Tibial nerve (tissue), 4 donors: Measurements from ENCODE around the gene TMEM169.

Experiments
- EP300 ChIP-seq, 2 donors: sonication (generic); formaldehyde crosslinking; IDR thresholded peaks; one replicate each; pipeline ENCODE4 v1.6.1; 2017; ENCODE audit warnings: antibody characterized with exemption in 2 of 2, mild to moderate bottlenecking in 1 of 2
- POLR2A ChIP-seq, 2 donors: fragments of 450-650 bp; IDR thresholded peaks; one replicate each; pipeline ENCODE4 v1.6.1; 2017; ENCODE audit warnings: antibody characterized with exemption in 2 of 2, mild to moderate bottlenecking in 2 of 2, moderate library complexity in 2 of 2
- TF ChIP-seq, protein P1 (sequence below), 5 experiments: fragments of 200-600 bp in 3 of 5; fragments of 450-650 bp in 2 of 5; sonication (generic) in 3 of 5; IDR thresholded peaks; one replicate each; pipeline ENCODE4 v1.5.1; 2016 to 2019; ENCODE audit warnings: antibody characterized with exemption in 5 of 5, mild to moderate bottlenecking in 3 of 5, moderate library complexity in 2 of 5

DNA sequence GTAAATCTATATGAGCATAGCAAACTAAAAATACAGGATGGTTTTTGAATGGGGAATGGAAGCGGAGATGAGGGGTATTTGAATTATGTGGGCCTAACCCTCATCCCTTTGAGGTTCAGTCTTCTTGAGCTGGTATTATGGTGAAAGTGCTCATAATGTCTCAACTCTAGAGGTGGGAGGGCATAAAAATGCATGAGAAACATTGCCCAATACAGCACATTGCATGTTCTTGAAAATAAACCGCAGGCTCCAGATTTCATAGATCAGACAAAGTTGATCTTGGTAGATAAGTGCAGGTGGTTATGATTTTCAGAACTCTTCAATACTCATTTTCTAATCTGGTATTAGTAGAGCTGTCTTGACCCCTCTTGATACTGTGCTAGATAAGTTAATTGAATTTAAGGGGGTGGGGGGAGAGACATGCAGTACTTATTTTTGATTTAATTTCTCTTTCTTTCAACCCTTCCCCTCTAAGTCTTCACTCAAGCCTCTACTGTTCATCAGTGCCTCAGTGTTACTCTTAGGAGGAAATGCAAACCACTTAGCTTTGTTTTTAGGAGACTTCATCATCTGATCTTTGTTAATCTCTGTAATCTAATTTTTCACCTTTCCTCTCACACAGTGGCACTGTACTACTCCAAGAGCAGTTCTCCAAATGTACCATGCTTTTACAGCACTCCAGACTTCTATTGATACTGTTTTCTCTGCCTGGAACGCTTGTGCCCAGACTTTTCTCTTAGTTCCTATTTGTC lies 49.6 kb downstream of the TMEM169 start:
- TF ChIP-seq, protein P1, sequence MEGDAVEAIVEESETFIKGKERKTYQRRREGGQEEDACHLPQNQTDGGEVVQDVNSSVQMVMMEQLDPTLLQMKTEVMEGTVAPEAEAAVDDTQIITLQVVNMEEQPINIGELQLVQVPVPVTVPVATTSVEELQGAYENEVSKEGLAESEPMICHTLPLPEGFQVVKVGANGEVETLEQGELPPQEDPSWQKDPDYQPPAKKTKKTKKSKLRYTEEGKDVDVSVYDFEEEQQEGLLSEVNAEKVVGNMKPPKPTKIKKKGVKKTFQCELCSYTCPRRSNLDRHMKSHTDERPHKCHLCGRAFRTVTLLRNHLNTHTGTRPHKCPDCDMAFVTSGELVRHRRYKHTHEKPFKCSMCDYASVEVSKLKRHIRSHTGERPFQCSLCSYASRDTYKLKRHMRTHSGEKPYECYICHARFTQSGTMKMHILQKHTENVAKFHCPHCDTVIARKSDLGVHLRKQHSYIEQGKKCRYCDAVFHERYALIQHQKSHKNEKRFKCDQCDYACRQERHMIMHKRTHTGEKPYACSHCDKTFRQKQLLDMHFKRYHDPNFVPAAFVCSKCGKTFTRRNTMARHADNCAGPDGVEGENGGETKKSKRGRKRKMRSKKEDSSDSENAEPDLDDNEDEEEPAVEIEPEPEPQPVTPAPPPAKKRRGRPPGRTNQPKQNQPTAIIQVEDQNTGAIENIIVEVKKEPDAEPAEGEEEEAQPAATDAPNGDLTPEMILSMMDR (IDR thresholded peaks at IDR 0.05): no peak
- TF ChIP-seq EP300 (IDR thresholded peaks at IDR 0.05): no peak
- TF ChIP-seq POLR2A (IDR thresholded peaks at IDR 0.05): no peak
